ENCODE results near the gene TTLL10. TPM values are rescaled to one million over a fixed set of nuclear protein-coding genes. Genes with fewer than 3 reads are reported as not detected.

TTLL10 gene
- total RNA-seq, 1 donor from 2014 or later: not detected

- TF ChIP-seq CTCF (IDR thresholded peaks at IDR 0.05): no peak
- Histone ChIP-seq H3K27me3 (peaks cover 17% of the 10 kb centered on the region), H3K27ac (no peak overlapping the region), H3K4me3 (no peak overlapping the region), H3K9me3 (no peaks in the 10 kb centered on the region), H3K36me3 (no peaks in the 10 kb centered on the region), H3K4me1 (no peaks in the 10 kb centered on the region)
- DNase-seq (no peak), ATAC-seq (no peak)
- intact Hi-C loops (cut with DNase I): no loop called here
These were observed 40.5 kb upstream of the TTLL10 start for GRCh38 chr1:1132956-1133750.

- H3K4me1 ChIP-seq: no peaks in the 10 kb centered on the region
- no peak overlapping the region for H3K27ac ChIP-seq
- H3K27me3 ChIP-seq: peaks cover 18% of the 10 kb centered on the region
- no peak for DNase-seq
- intact Hi-C loops (cut with DNase I): no loop called here
- H3K4me3 ChIP-seq: no peak overlapping the region
- no peaks in the 10 kb centered on the region for H3K36me3 ChIP-seq
- no peak for TF ChIP-seq CTCF (IDR thresholded peaks at IDR 0.05)
- ATAC-seq: no peak
- no peaks in the 10 kb centered on the region for H3K9me3 ChIP-seq
These were observed 39.2 kb upstream of the TTLL10 start for GRCh38 chr1:1134300-1134970.

GRCh38 chr1:1135339-1136136, 38.1 kb upstream of the TTLL10 start:
- no peaks in the 10 kb centered on the region for H3K36me3 ChIP-seq
- H3K9me3 ChIP-seq: no peaks in the 10 kb centered on the region
- intact Hi-C loops (cut with DNase I): no loop called here
- H3K27me3 ChIP-seq: peaks cover 18% of the 10 kb centered on the region
- H3K4me1 ChIP-seq: no peaks in the 10 kb centered on the region
- DNase-seq: no peak
- no peak for TF ChIP-seq CTCF (IDR thresholded peaks at IDR 0.05)
- no peak for ATAC-seq
- H3K27ac ChIP-seq: no peak overlapping the region
- H3K4me3 ChIP-seq: no peak overlapping the region

GRCh38 chr1:1136547-1137230, 37.0 kb upstream of the TTLL10 start:
- no peak for TF ChIP-seq CTCF (IDR thresholded peaks at IDR 0.05)
- no peaks in the 10 kb centered on the region for H3K36me3 ChIP-seq
- peak overlapping the region; percentile 45 for H3K27ac ChIP-seq
- peak; percentile 78 for DNase-seq
- intact Hi-C loops (cut with DNase I): no loop called here
- peaks cover 18% of the 10 kb centered on the region for H3K27me3 ChIP-seq
- no peaks in the 10 kb centered on the region for H3K4me1 ChIP-seq
- no peaks in the 10 kb centered on the region for H3K9me3 ChIP-seq
- peak overlapping the region; percentile 43 for H3K4me3 ChIP-seq
- peak; percentile 72 for ATAC-seq

GRCh38 chr1:1137256-1138045, 36.2 kb upstream of the TTLL10 start:
- Histone ChIP-seq H3K4me1 (no peaks in the 10 kb centered on the region), H3K36me3 (no peaks in the 10 kb centered on the region), H3K27ac (no peak overlapping the region), H3K27me3 (peaks cover 18% of the 10 kb centered on the region), H3K4me3 (peak overlapping the region; percentile 43), H3K9me3 (no peaks in the 10 kb centered on the region)
- no peak for TF ChIP-seq CTCF (IDR thresholded peaks at IDR 0.05)
- intact Hi-C loops (cut with DNase I): no loop called here
- ATAC-seq: peak; percentile 42
- DNase-seq: no peak
